Ovary (tissue), 9 donors: ENCODE data around the gene UBXN4. TPM values are rescaled to one million over a fixed set of nuclear protein-coding genes. Genes with fewer than 3 reads are reported as not detected.
"Not testable (repeated sequence)": the region's sequence is repeated elsewhere in the genome, so short reads cannot be mapped to it uniquely, and the experiment has no call there.

Experiments
- DNase-seq, 5 donors: peaks; one replicate each; pipeline ENCODE4 v3.0.0-alpha.2; 2019 to 2020
- H3K27ac ChIP-seq, 2 donors: fragments of 200-600 bp; one replicate each; pipeline versions ENCODE4 v1.5.1 to v1.8.0; 2019 to 2022
- H3K27me3 ChIP-seq: fragments of 200-600 bp; one replicate; pipeline ENCODE4 v1.8.0; 2022
- H3K36me3 ChIP-seq: fragments of 200-600 bp; sonication (generic); one replicate; pipeline ENCODE4 v1.5.1; 2019
- H3K4me1 ChIP-seq: one replicate; pipeline ENCODE4 v1.8.1; 2013; ENCODE audit warnings: mild to moderate bottlenecking, moderate library complexity; ENCODE audit not compliant: insufficient read depth
- H3K4me3 ChIP-seq: fragments of 200-600 bp; sonication (generic); one replicate; pipeline ENCODE4 v1.5.1; 2017
- H3K9me3 ChIP-seq, 2 donors: fragments of 200-600 bp in 1 of 2; sonication (generic) in 1 of 2; one replicate each; pipeline versions ENCODE4 v1.5.1 to v1.8.1; 2013 to 2019; ENCODE audit warnings: mild to moderate bottlenecking in 1 of 2, moderate library complexity in 1 of 2
- CTCF ChIP-seq, 3 donors: fragments of 450-650 bp in 2 of 3; fragments of 200-600 bp in 1 of 3; IDR thresholded peaks; one replicate each; pipeline versions ENCODE4 v1.5.1 to v1.8.0; 2016 to 2022; ENCODE audit warnings: antibody characterized with exemption in 3 of 3, mild to moderate bottlenecking in 1 of 3
- EP300 ChIP-seq: sonication (generic); formaldehyde crosslinking; IDR thresholded peaks from one replicate; pipeline ENCODE4 v1.6.1; 2017; ENCODE audit warnings: antibody characterized with exemption
- POLR2A ChIP-seq: fragments of 450-650 bp; IDR thresholded peaks from one replicate; pipeline ENCODE4 v1.6.1; 2017; ENCODE audit warnings: antibody characterized with exemption, mild to moderate bottlenecking, moderate library complexity
- WGBS, 3 donors: extraction: QIAGEN DNeasy Blood & Tissue Kit in 1 of 3; methylation state at CpG; one replicate each; pipeline versions ENCODE4 v1.1.5 to v1.1.7; 2013 to 2017; 5-methylcytosine and 5-hydroxymethylcytosine counted together
- intact Hi-C, 4 donors: fragments of 100-400 bp; cut with DNase I; formaldehyde crosslinking; loops; one replicate each; pipeline versions ENCODE4 v1.11.0 to v1.15.1; 2022 to 2023
- polyA plus RNA-seq, 2 donors: library from polyadenylated mRNA; stranded (reverse); fragments of 200-250 nt in 1 of 2; fragments of 350-450 nt in 1 of 2; fragmentation: Illumina TruSeq in 1 of 2; extraction: RNeasy Lipid Tissue Mini Kit (QIAGEN cat#74804) in 1 of 2; gene quantifications; one replicate each; pipeline ENCODE4 v1.2.3, GENCODE V29; 2013 to 2014
- total RNA-seq, 7 donors: library from RNA; depleted of rRNA in 2 of 7; stranded (reverse); fragments of >200 nt in 2 of 7; fragmentation: NEBNext Ultra II Directional in 3 of 7; extraction: Animal tissue kit (Norgen Biotek cat#: 25700) in 3 of 7; gene quantifications; one replicate each; pipeline versions ENCODE4 v1.1.0 to v1.2.4, GENCODE V29; 2016 to 2023
- donor health status: DM: no; HTN: no; CAD: no; lungs with moderate emphysema.
- donor health status: DM: no; HTN: no; CAD: no.
- donor health status: Bipolar disorder and iron deficiency.
- donor health status: DM: yes; HTN: yes; CAD: no.
- donor health status: DM: no; HTN: no; CAD: no.
- donor health status: DM: yes; HTN: yes; CAD: no.

The UBXN4 gene
- total and polyA plus RNA-seq, 9 donors: 46.6 to 101 (median 82.0) TPM

DNA sequence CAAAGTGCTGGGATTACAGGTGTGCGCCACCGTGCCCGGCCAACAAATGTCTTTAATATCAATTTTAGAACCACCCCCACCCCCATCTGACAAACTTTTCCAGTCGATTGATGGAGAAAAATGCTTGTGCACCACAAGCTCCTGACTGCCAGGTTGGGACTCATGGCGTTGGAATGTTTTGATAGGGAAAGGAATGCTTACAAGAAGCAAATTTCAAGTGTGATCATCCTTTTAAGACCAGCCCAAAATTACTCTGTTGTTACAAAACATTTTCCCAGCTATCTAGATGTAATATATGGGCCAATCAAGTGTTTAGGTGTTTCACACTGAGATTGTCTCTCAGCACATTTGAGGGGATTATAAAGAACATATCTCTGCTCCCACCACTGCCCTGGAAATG, 45.2 kb downstream of the UBXN4 start:
- WGBS, 3 donors: 45 to 65% (median 60%) methylated on average over 5 of the region's 5 CpGs
- intact Hi-C loops: no loop called here
- no peaks in the 10 kb centered on the region for H3K27me3 ChIP-seq
- H3K4me1 ChIP-seq: no peaks in the 10 kb centered on the region
- H3K9me3 ChIP-seq: no peaks in the 10 kb centered on the region
- TF ChIP-seq EP300 (no peak), CTCF (IDR thresholded peaks at IDR 0.05) (no peak), POLR2A (no peak)
- H3K4me3 ChIP-seq: no peak overlapping the region
- H3K27ac ChIP-seq: no peak overlapping the region
- DNase-seq: no peak
- H3K36me3 ChIP-seq: no peaks in the 10 kb centered on the region

GRCh38 chr2:135790423-135790822, 48.8 kb downstream of the UBXN4 start:
- no peaks in the 10 kb centered on the region for H3K27me3 ChIP-seq
- no peak for TF ChIP-seq POLR2A
- no peak for TF ChIP-seq CTCF (IDR thresholded peaks at IDR 0.05)
- TF ChIP-seq EP300: no peak
- H3K4me1 ChIP-seq: no peaks in the 10 kb centered on the region
- DNase-seq: no peak
- 89 to 91% (median 90%) methylated on average over 10 of the region's 10 CpGs for WGBS, 3 donors
- H3K27ac ChIP-seq: no peak overlapping the region
- intact Hi-C loops: no loop called here
- no peaks in the 10 kb centered on the region for H3K36me3 ChIP-seq
- no peaks in the 10 kb centered on the region for H3K9me3 ChIP-seq
- H3K4me3 ChIP-seq: no peak overlapping the region

GRCh38 chr2:135791418-135792190, 49.9 kb downstream of the UBXN4 start:
- no peak for DNase-seq
- H3K27me3 ChIP-seq: no peaks in the 10 kb centered on the region
- 78 to 94% (median 93%) methylated on average over 2 of the region's 2 CpGs for WGBS, 3 donors
- TF ChIP-seq CTCF (IDR thresholded peaks at IDR 0.05) (no peak), EP300 (no peak), POLR2A (no peak)
- no peaks in the 10 kb centered on the region for H3K9me3 ChIP-seq
- intact Hi-C loops: no loop called here
- no peaks in the 10 kb centered on the region for H3K36me3 ChIP-seq
- no peak overlapping the region for H3K27ac ChIP-seq
- no peak overlapping the region for H3K4me3 ChIP-seq
- no peaks in the 10 kb centered on the region for H3K4me1 ChIP-seq

- no peak for DNase-seq
- Histone ChIP-seq H3K27me3 (no peaks in the 10 kb centered on the region), H3K4me1 (no peaks in the 10 kb centered on the region), H3K27ac (no peak overlapping the region), H3K9me3 (no peaks in the 10 kb centered on the region), H3K4me3 (no peak overlapping the region), H3K36me3 (no peaks in the 10 kb centered on the region)
- no peak for TF ChIP-seq POLR2A
- no peak for TF ChIP-seq EP300
- TF ChIP-seq CTCF (IDR thresholded peaks at IDR 0.05): no peak
- intact Hi-C loops: no loop called here
- 76 to 86% (median 84%) methylated on average over 7 of the region's 7 CpGs for WGBS, 3 donors
Observed at GRCh38 chr2:135792401-135793150, 50.9 kb downstream of the UBXN4 start.

GRCh38 chr2:135795641-135796040, 54.0 kb downstream of the UBXN4 start:
- WGBS, 3 donors: 72 to 83% (median 78%) methylated on average over 4 of the region's 4 CpGs
- H3K4me1 ChIP-seq, H3K27ac ChIP-seq, intact Hi-C loops, H3K9me3 ChIP-seq, H3K4me3 ChIP-seq, H3K27me3 ChIP-seq, H3K36me3 ChIP-seq, DNase-seq: not testable (repeated sequence)
